Esophagus squamous epithelium (tissue), 5 donors: ENCODE measurements around the gene AKR1C1. TPM values are rescaled to one million over a fixed set of nuclear protein-coding genes. Genes with fewer than 3 reads are reported as not detected.
"Not testable (repeated sequence)": the region's sequence is repeated elsewhere in the genome, so short reads cannot be mapped to it uniquely, and the experiment has no call there.

Experiments
- DNase-seq: peaks from one replicate; lab custom pipeline; 2025; lab: John Stamatoyannopoulos, UW
- H3K27ac ChIP-seq, 4 donors: fragments of 200-600 bp; sonication (generic); one replicate each; pipeline ENCODE4 v1.5.1; 2016 to 2019; ENCODE audit warnings: mild to moderate bottlenecking in 1 of 4
- H3K27me3 ChIP-seq, 4 donors: fragments of 200-600 bp; sonication (generic); 1 replicate in 3 of 4; 2 replicates in 1 of 4; pipeline versions ENCODE4 v1.5.1 to v1.6.0; 2017 to 2021; ENCODE audit warnings: antibody characterized with exemption in 1 of 4
- H3K36me3 ChIP-seq, 3 donors: fragments of 200-600 bp; sonication (generic); one replicate each; pipeline ENCODE4 v1.5.1; 2016 to 2019
- H3K4me1 ChIP-seq, 3 donors: fragments of 200-600 bp; sonication (generic); one replicate each; pipeline ENCODE4 v1.5.1; 2017 to 2019
- H3K4me3 ChIP-seq, 4 donors: fragments of 200-600 bp; sonication (generic); 1 replicate in 3 of 4; 2 replicates in 1 of 4; pipeline ENCODE4 v1.5.1; 2016 to 2019; ENCODE audit warnings: mild to moderate bottlenecking in 2 of 4, moderate library complexity in 1 of 4
- H3K9me3 ChIP-seq, 3 donors: fragments of 200-600 bp; sonication (generic); one replicate each; pipeline ENCODE4 v1.5.1; 2016 to 2019
- POLR2A ChIP-seq, 4 donors: fragments of 450-650 bp; IDR thresholded peaks; one replicate each; pipeline ENCODE4 v1.6.1; 2017; ENCODE audit warnings: antibody characterized with exemption in 4 of 4, mild to moderate bottlenecking in 4 of 4, moderate library complexity in 3 of 4
- WGBS, 2 donors: methylation state at CpG; one replicate each; pipeline ENCODE4 v1.1.5; 2018; 5-methylcytosine and 5-hydroxymethylcytosine counted together
- intact Hi-C: fragments of 100-400 bp; cut with DNase I; formaldehyde crosslinking; loops from one replicate; pipeline ENCODE4 v1.15.0; 2022
- total RNA-seq, 4 donors: library from RNA; depleted of rRNA; stranded (reverse); fragments of >200 nt; gene quantifications; one replicate each; pipeline ENCODE4 v1.1.0, GENCODE V29; 2016
- TF ChIP-seq, protein P1 (sequence below), 6 experiments: fragments of 450-650 bp in 4 of 6; fragments of 200-600 bp in 2 of 6; sonication (generic) in 2 of 6; IDR thresholded peaks; one replicate each; pipeline ENCODE4 v1.5.1; 2016 to 2019; ENCODE audit warnings: antibody characterized with exemption in 6 of 6, mild to moderate bottlenecking in 4 of 6, moderate library complexity in 4 of 6
- donor health status: DM: yes; HTN: yes; CAD: no.

Gene AKR1C1
- total RNA-seq, 4 donors from 2014 or later = 166 to 232 (median 195) TPM

DNA sequence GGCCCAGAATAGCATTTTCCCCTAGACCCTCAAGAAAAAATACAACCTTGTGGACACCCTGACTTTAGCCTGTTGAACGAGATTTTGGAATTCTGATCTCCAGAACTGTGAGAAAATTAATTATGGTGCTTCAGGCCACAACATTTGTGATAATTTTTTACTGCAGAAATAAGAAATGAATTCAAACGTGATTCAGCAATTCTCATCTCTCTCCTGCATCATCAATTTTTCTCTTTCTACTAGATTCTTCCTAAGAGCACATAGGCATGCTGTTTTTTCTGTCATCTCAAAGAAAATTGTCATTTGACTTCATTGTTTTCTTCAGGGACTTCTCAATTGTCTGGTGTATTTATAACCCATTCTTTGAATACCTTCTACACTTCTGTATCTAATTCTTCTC is 49.4 kb downstream of the AKR1C1 start:
- H3K4me1 ChIP-seq = peaks cover 0 to 31% (median 2%) of the 10 kb centered on the region in 3 donors
- intact Hi-C loops = no loop called here
- H3K27ac ChIP-seq = no peak overlapping the region
- no peaks in the 10 kb centered on the region for H3K36me3 ChIP-seq
- WGBS, 2 donors = 59 to 73% methylated on average over 2 of the region's 2 CpGs
- H3K4me3 ChIP-seq = no peak overlapping the region
- H3K27me3 ChIP-seq = no peaks in the 10 kb centered on the region
- TF ChIP-seq, protein P1, sequence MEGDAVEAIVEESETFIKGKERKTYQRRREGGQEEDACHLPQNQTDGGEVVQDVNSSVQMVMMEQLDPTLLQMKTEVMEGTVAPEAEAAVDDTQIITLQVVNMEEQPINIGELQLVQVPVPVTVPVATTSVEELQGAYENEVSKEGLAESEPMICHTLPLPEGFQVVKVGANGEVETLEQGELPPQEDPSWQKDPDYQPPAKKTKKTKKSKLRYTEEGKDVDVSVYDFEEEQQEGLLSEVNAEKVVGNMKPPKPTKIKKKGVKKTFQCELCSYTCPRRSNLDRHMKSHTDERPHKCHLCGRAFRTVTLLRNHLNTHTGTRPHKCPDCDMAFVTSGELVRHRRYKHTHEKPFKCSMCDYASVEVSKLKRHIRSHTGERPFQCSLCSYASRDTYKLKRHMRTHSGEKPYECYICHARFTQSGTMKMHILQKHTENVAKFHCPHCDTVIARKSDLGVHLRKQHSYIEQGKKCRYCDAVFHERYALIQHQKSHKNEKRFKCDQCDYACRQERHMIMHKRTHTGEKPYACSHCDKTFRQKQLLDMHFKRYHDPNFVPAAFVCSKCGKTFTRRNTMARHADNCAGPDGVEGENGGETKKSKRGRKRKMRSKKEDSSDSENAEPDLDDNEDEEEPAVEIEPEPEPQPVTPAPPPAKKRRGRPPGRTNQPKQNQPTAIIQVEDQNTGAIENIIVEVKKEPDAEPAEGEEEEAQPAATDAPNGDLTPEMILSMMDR (IDR thresholded peaks at IDR 0.05) = no peak
- TF ChIP-seq POLR2A (IDR thresholded peaks at IDR 0.05) = no peak
- no peak for DNase-seq
- H3K9me3 ChIP-seq = no peaks in the 10 kb centered on the region

DNA sequence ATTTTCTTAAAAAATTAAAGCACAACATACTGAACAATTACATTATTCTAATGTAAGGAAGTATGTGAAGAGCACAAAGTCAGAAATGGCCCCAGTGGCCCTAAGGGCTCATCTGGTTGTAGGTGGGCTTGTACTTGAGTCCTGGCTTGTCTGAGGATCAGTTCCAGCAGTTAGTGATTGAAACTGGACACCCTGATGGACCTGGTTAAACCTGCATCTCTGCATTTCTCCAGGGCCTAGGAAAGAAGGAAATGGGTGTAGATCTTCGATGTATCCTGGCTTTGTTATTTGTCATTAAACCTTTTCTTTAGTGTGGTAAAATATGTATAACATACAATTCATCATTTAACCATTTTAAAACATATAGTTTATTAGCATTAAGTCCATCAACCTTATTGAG is 50.2 kb downstream of the AKR1C1 start:
- H3K27ac ChIP-seq = peak overlapping the region in 3 of 4 donors; percentile 12 to 31 (median 13)
- no peaks in the 10 kb centered on the region for H3K27me3 ChIP-seq
- no peak for DNase-seq
- H3K4me1 ChIP-seq = peaks cover 0 to 38% (median 7%) of the 10 kb centered on the region in 3 donors
- no peak overlapping the region for H3K4me3 ChIP-seq
- no peaks in the 10 kb centered on the region for H3K9me3 ChIP-seq
- TF ChIP-seq POLR2A (IDR thresholded peaks at IDR 0.05) = no peak
- TF ChIP-seq, protein P1 (IDR thresholded peaks at IDR 0.05) = no peak
- intact Hi-C loops = no loop called here
- no peaks in the 10 kb centered on the region for H3K36me3 ChIP-seq
- WGBS, 2 donors = 33 to 48% methylated on average over 1 of the region's 1 CpG

DNA sequence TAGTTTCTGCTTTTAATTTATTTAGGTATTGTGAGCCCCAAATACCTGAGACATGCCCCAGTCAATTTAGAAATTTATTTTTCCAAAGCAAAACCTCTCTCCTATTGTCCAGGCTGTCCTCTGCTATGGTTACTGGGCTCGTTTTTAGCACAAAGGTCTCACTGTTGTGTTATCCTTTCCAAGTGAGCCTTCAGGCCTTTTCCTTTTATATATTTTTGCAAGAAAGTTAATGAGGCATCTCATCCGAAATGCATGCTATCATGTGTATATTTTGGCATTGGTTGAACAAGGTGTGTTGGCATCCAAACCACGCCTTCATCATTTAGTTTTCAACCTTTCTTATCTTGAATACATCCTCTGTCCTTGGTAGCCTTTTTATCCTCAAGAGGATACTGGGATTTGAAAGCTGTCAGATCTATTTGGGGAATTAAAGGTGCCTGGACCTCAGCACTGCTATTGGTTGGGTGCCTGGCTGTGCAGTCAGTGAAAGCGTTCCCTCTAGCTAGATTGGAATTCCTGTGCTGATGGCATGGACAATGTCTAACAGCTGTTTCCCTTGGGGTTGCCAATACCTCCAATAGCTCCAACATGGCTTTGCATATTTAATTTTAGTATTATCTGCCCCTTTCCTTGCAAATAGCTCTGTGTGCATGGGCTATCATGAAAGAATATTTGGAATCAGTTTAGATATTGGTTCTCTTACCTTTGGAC is 51.1 kb downstream of the AKR1C1 start:
- DNase-seq, H3K4me3 ChIP-seq, H3K27me3 ChIP-seq, H3K36me3 ChIP-seq, H3K9me3 ChIP-seq, intact Hi-C loops: not testable (repeated sequence)
- WGBS, 2 donors = 24 to 34% methylated on average over 4 of the region's 4 CpGs
- peaks cover 0 to 41% (median 10%) of the 10 kb centered on the region in 3 donors for H3K4me1 ChIP-seq
- peak overlapping the region in 1 of 4 donors; percentile 31 for H3K27ac ChIP-seq

DNA sequence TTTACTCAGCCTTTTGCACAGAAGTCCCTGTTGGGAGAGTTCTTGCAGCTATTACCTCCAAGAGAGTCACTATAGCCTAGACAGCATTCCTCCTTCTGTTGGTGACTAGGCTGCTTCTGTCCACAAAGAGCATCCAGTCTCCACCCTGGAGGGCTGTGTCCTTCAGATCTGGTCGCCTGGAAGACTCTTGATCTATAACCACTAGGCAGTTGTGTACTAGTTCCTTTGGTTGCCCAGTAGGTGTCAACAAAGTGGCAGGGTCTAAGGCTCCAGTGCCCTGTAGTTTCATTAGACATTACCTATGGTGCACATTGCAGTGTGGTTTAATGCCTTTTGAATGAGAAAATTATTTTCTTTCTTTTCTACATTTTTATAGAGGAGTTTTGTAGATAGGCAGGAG is 51.7 kb downstream of the AKR1C1 start:
- intact Hi-C loops = no loop called here
- 43 to 60% methylated on average over 1 of the region's 1 CpG for WGBS, 2 donors

DNA sequence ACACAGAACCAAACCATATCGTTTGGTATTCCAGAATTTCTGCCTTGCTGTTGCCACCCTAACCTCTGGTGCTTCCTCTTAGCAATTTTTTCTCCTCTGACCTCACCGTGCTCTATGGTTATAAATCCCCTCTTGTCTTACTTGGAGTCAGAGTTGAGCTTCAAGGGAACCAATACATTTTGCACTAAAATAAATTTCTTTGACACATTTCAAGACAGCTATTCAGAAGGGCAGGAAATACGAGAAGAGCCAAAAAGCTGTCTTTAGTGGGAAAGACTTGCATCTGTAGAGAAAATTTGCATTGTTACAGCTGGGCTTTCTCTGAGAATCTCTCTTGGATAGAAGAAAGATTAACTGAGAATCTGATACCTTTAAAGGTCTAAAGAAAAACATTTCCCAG is 54.9 kb downstream of the AKR1C1 start:
- H3K4me3 ChIP-seq = no peak overlapping the region
- peak overlapping the region in 1 of 4 donors; percentile 5 for H3K27ac ChIP-seq
- H3K4me1 ChIP-seq = peaks cover 6 to 49% (median 30%) of the 10 kb centered on the region in 3 donors
- H3K27me3 ChIP-seq = no peaks in the 10 kb centered on the region
- no peaks in the 10 kb centered on the region for H3K9me3 ChIP-seq
- WGBS, 2 donors = 45 to 62% methylated on average over 3 of the region's 3 CpGs
- no peaks in the 10 kb centered on the region for H3K36me3 ChIP-seq
- DNase-seq = no peak
- TF ChIP-seq POLR2A (IDR thresholded peaks at IDR 0.05) = no peak
- TF ChIP-seq, protein P1 (IDR thresholded peaks at IDR 0.05) = no peak
- intact Hi-C loops = no loop called here

More for the DNA sequence above, 51.7 kb downstream of the AKR1C1 start:
- no peaks in the 10 kb centered on the region for H3K9me3 ChIP-seq
- H3K27ac ChIP-seq = no peak overlapping the region
- H3K27me3 ChIP-seq = no peaks in the 10 kb centered on the region
- H3K4me1 ChIP-seq = peaks cover 0 to 47% (median 16%) of the 10 kb centered on the region in 3 donors
- DNase-seq = no peak
- H3K4me3 ChIP-seq = no peak overlapping the region
- H3K36me3 ChIP-seq = no peaks in the 10 kb centered on the region
- TF ChIP-seq, protein P1 (IDR thresholded peaks at IDR 0.05) = peak in 1 of 6 experiments; percentile 46
- TF ChIP-seq POLR2A (IDR thresholded peaks at IDR 0.05) = no peak
